Measurements from ENCODE around the gene SEC23A. TPM values are rescaled to one million over a fixed set of nuclear protein-coding genes. Genes with fewer than 3 reads are reported as not detected.
A peak's percentile ranks its signal among the peaks of the same experiment; 100 is the strongest.

Gene SEC23A
- total RNA-seq, 1 experiment from 2014 or later: 108 TPM

- Histone ChIP-seq H3K27me3 (replicated peaks; ENCODE audit: control insufficient read depth, insufficient read depth, low read length) (no peaks in the 10 kb centered on the region), H3K9me3 (no peaks in the 10 kb centered on the region), H3K4me1 (no peaks in the 10 kb centered on the region), H3K36me3 (ENCODE audit: control insufficient read depth, insufficient read depth, low read length) (peaks cover 2% of the 10 kb centered on the region; the same call in 1 of the 2 replicates), H3K4me3 (ENCODE audit: low read depth, low read length) (no peak overlapping the region)
- no TSS peak for BruUV-seq (replicated peaks)
- H3K9me3 Mint-ChIP-seq (ENCODE audit: unreplicated experiment): no peaks in the 10 kb centered on the region
- intact Hi-C loops (cut with micrococcal nuclease; ENCODE audit: unreplicated experiment): no loop called here
- H3K4me1 Mint-ChIP-seq (ENCODE audit: low read depth, unreplicated experiment): no peaks in the 10 kb centered on the region
- no peaks in the 10 kb centered on the region for H3K27me3 Mint-ChIP-seq (ENCODE audit: insufficient read depth, unreplicated experiment)
- peaks cover 25% of the 10 kb centered on the region for H3K36me3 Mint-ChIP-seq (ENCODE audit: insufficient read depth, unreplicated experiment)
- no peak overlapping the region for H3K27ac Mint-ChIP-seq (ENCODE audit: unreplicated experiment)
- CTCF ChIA-PET: no interaction called here
- no peak for DNase-seq
- no peak overlapping the region for H3K4me3 Mint-ChIP-seq (ENCODE audit: unreplicated experiment)
- TF ChIP-seq CTCF (IDR thresholded peaks at IDR 0.05; ENCODE audit: insufficient read depth in 1 of 2, low read depth in 1 of 2, low read length in 1 of 2, severe bottlenecking in 1 of 2, unreplicated experiment in 1 of 2): no peak
- POLR2A ChIA-PET: no interaction called here
Measured at GRCh38 chr14:39036760-39037159, 66.3 kb downstream of the SEC23A start.

- BruUV-seq (replicated peaks): no TSS peak
Measured at GRCh38 chr14:39035336-39035735, 67.7 kb downstream of the SEC23A start.

GRCh38 chr14:39034481-39035296 is 68.3 kb downstream of the SEC23A start:
- BruUV-seq (replicated peaks): no TSS peak
- Histone ChIP-seq H3K36me3 (ENCODE audit: control insufficient read depth, insufficient read depth, low read length) (peaks cover 5% of the 10 kb centered on the region), H3K4me1 (no peaks in the 10 kb centered on the region), H3K9me3 (no peaks in the 10 kb centered on the region), H3K27me3 (replicated peaks; ENCODE audit: control insufficient read depth, insufficient read depth, low read length) (no peaks in the 10 kb centered on the region), H3K4me3 (ENCODE audit: low read depth, low read length) (no peak overlapping the region)
- Mint-ChIP-seq H3K27me3 (ENCODE audit: insufficient read depth, unreplicated experiment) (no peaks in the 10 kb centered on the region), H3K4me3 (ENCODE audit: unreplicated experiment) (no peak overlapping the region), H3K36me3 (ENCODE audit: insufficient read depth, unreplicated experiment) (peaks cover 38% of the 10 kb centered on the region), H3K9me3 (ENCODE audit: unreplicated experiment) (no peaks in the 10 kb centered on the region), H3K4me1 (ENCODE audit: low read depth, unreplicated experiment) (no peaks in the 10 kb centered on the region), H3K27ac (ENCODE audit: unreplicated experiment) (no peak overlapping the region)
- TF ChIP-seq CTCF (IDR thresholded peaks at IDR 0.05; ENCODE audit: insufficient read depth in 1 of 2, low read depth in 1 of 2, low read length in 1 of 2, severe bottlenecking in 1 of 2, unreplicated experiment in 1 of 2): peak in 1 of 2 experiments; percentile 42
- POLR2A ChIA-PET: no interaction called here
- CTCF ChIA-PET: interaction anchor here (0.9 to 1.6 kb wide), 3 partner anchors 9 to 95 kb away, joined by 3 to 5 read pairs (median 4); no protein-coding TSS in a partner anchor
- DNase-seq: no peak
- intact Hi-C loops (cut with micrococcal nuclease; ENCODE audit: unreplicated experiment): no loop called here

More at GRCh38 chr14:39035336-39035735, 67.7 kb downstream of the SEC23A start:
- TF ChIP-seq CTCF (IDR thresholded peaks at IDR 0.05; ENCODE audit: insufficient read depth in 1 of 2, low read depth in 1 of 2, low read length in 1 of 2, severe bottlenecking in 1 of 2, unreplicated experiment in 1 of 2): no peak
- H3K4me1 ChIP-seq: no peaks in the 10 kb centered on the region
- no peak for DNase-seq
- H3K4me1 Mint-ChIP-seq (ENCODE audit: low read depth, unreplicated experiment): no peaks in the 10 kb centered on the region
- ChIA-PET POLR2A (no interaction called here), CTCF (interaction anchor here (1.3 to 1.6 kb wide), 2 partner anchors 9 to 11 kb away, joined by 4 to 5 read pairs; no protein-coding TSS in a partner anchor)
- H3K27ac Mint-ChIP-seq (ENCODE audit: unreplicated experiment): no peak overlapping the region
- H3K4me3 Mint-ChIP-seq (ENCODE audit: unreplicated experiment): no peak overlapping the region
- no peaks in the 10 kb centered on the region for H3K27me3 ChIP-seq (replicated peaks; ENCODE audit: control insufficient read depth, insufficient read depth, low read length)
- peaks cover 32% of the 10 kb centered on the region for H3K36me3 Mint-ChIP-seq (ENCODE audit: insufficient read depth, unreplicated experiment)
- intact Hi-C loops (cut with micrococcal nuclease; ENCODE audit: unreplicated experiment): no loop called here
- no peaks in the 10 kb centered on the region for H3K9me3 Mint-ChIP-seq (ENCODE audit: unreplicated experiment)
- H3K36me3 ChIP-seq (ENCODE audit: control insufficient read depth, insufficient read depth, low read length): peaks cover 3% of the 10 kb centered on the region
- H3K9me3 ChIP-seq: no peaks in the 10 kb centered on the region
- no peak overlapping the region for H3K4me3 ChIP-seq (ENCODE audit: low read depth, low read length)
- no peaks in the 10 kb centered on the region for H3K27me3 Mint-ChIP-seq (ENCODE audit: insufficient read depth, unreplicated experiment)
